Astrocyte of the hippocampus (primary cell): ENCODE results near the gene SMOC2.

ENCODE experiments used
- DNase-seq: peaks from one replicate; pipeline ENCODE4 v3.0.0; 2011; ENCODE audit warnings: low read depth, low spot score

Gene SMOC2

GRCh38 chr6:168708984-168709383 lies 268.0 kb downstream of the SMOC2 start:
- no peak for DNase-seq

GRCh38 chr6:168709390-168709789 lies 268.4 kb downstream of the SMOC2 start:
- no peak for DNase-seq

- no peak for DNase-seq
These were observed 269.0 kb downstream of the SMOC2 start for GRCh38 chr6:168709991-168710390.

GRCh38 chr6:168711049-168711640 lies 270.2 kb downstream of the SMOC2 start:
- DNase-seq: peak; percentile 11

- DNase-seq: no peak
These were observed 270.8 kb downstream of the SMOC2 start for GRCh38 chr6:168711666-168712300.

GRCh38 chr6:168712993-168713392 lies 272.0 kb downstream of the SMOC2 start:
- DNase-seq: no peak

GRCh38 chr6:168713839-168714238 lies 272.9 kb downstream of the SMOC2 start:
- DNase-seq: no peak

GRCh38 chr6:168714547-168715260 lies 273.7 kb downstream of the SMOC2 start:
- no peak for DNase-seq

GRCh38 chr6:168715643-168716481 lies 274.9 kb downstream of the SMOC2 start:
- no peak for DNase-seq

GRCh38 chr6:168716581-168716980 lies 275.6 kb downstream of the SMOC2 start:
- no peak for DNase-seq

- DNase-seq: no peak
These were observed 276.5 kb downstream of the SMOC2 start for GRCh38 chr6:168717491-168717890.
